ENCODE measurements around the gene PDP2. TPM values are rescaled to one million over a fixed set of nuclear protein-coding genes. Genes with fewer than 3 reads are reported as not detected.
"Not testable (repeated sequence)": the region's sequence is repeated elsewhere in the genome, so short reads cannot be mapped to it uniquely, and the experiment has no call there.

The PDP2 gene
- total RNA-seq, 1 experiment from 2014 or later = 28.4 TPM

DNA sequence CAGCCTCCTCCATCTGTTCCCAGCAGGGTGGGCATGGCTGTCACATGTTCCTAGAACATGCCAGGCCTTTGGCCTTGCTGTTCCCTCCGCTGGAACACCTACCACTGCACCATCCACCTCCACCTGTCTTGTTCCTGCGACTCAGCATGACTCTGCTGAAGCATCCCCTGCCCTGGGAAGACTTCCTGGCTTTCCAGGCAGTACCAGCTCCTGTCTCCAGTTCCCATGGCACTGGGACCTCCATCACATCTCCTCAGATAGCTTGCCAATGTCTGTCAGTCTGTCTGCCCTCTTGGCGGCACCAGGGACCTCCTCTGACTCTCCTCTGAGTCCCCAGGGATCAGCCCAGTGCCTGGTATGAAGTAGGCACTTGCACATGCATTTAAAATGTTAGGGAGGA, 15.7 kb downstream of the PDP2 start:
- Mint-ChIP-seq H3K27me3 (ENCODE audit: low read depth) (no peaks in the 10 kb centered on the region; the same call in 1 of the 2 replicates), H3K4me3 (no peak overlapping the region), H3K9me3 (no peaks in the 10 kb centered on the region), H3K27ac (no peak overlapping the region), H3K36me3 (no peaks in the 10 kb centered on the region), H3K4me1 (peaks cover 8% of the 10 kb centered on the region)
- ChIA-PET POLR2A (no interaction called here), CTCF (interaction anchor here (0.6 to 11.5 kb wide), 18 partner anchors 8 to 799 kb away, joined by 3 to 175 read pairs (median 8); partner anchors contain the start of genes CDH16, CIAO2B, NAE1 and PDP2)
- no peak for ATAC-seq
- TF ChIP-seq FOXP1 (CRISPR knock-in tag; IDR thresholded peaks at IDR 0.05; ENCODE audit: borderline replicate concordance) (no peak), RELA (CRISPR knock-in tag; IDR thresholded peaks at IDR 0.05; ENCODE audit: borderline replicate concordance) (no peak)
- DNase-seq (ENCODE audit: low spot score) = no peak

DNA sequence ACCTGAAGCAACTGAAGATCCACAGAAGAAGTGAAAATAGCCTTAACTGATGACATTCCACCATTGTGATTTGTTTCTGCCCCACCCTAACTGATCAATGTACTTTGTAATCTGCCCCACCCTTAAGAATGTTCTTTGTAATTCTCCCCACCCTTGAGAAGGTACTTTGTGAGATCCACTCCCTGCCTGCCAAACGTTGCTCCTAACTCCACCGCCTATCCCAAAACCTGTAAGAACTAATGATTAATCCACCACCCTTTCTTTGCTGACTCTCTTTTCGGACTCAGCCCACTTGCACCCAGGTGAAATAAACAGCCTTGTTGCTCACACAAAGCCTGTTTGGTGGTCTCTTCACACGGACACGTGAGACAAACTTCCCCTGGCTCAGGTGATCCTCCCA, 16.4 kb downstream of the PDP2 start:
- ATAC-seq; H3K9me3 Mint-ChIP-seq; H3K36me3 Mint-ChIP-seq; POLR2A ChIA-PET; H3K4me3 Mint-ChIP-seq; DNase-seq (ENCODE audit: low spot score); H3K27me3 Mint-ChIP-seq (ENCODE audit: low read depth); H3K27ac Mint-ChIP-seq; H3K4me1 Mint-ChIP-seq: not testable (repeated sequence)
- CTCF ChIA-PET = interaction anchor here (1.9 to 11.5 kb wide), 4 partner anchors 14 to 55 kb away, joined by 13 to 175 read pairs (median 22); partner anchors contain the start of genes PDP2 and RRAD

DNA sequence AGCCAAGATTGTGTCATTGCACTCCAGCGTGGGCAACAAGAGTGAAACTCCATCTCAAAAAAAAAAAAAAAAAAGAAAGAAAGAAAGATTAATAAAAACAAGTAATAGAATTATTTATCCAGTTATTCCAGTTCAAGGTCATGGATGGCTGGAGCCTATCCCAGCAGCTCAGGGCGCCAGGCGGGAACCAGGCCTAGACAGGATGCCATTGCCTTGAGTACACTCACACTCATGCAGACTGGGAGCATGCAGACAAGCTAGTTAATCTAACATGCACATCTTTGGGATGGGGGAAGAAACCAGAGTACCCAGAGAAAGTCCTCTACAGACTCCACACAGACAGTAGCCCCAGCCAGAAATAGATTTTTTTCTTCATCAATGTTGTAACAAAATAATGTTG, 17.9 kb downstream of the PDP2 start:
- Mint-ChIP-seq H3K36me3 (no peaks in the 10 kb centered on the region), H3K27ac (no peak overlapping the region), H3K4me1 (peaks cover 8% of the 10 kb centered on the region), H3K4me3 (no peak overlapping the region), H3K9me3 (no peaks in the 10 kb centered on the region), H3K27me3 (ENCODE audit: low read depth) (no peaks in the 10 kb centered on the region; the same call in 1 of the 2 replicates)
- POLR2A ChIA-PET = no interaction called here
- DNase-seq (ENCODE audit: low spot score) (no peak), ATAC-seq (no peak)
- CTCF ChIA-PET = interaction anchor here (0.6 to 11.5 kb wide), 4 partner anchors 12 to 145 kb away, joined by 3 to 175 read pairs (median 18); partner anchors contain the start of gene RRAD
- TF ChIP-seq, protein P1, sequence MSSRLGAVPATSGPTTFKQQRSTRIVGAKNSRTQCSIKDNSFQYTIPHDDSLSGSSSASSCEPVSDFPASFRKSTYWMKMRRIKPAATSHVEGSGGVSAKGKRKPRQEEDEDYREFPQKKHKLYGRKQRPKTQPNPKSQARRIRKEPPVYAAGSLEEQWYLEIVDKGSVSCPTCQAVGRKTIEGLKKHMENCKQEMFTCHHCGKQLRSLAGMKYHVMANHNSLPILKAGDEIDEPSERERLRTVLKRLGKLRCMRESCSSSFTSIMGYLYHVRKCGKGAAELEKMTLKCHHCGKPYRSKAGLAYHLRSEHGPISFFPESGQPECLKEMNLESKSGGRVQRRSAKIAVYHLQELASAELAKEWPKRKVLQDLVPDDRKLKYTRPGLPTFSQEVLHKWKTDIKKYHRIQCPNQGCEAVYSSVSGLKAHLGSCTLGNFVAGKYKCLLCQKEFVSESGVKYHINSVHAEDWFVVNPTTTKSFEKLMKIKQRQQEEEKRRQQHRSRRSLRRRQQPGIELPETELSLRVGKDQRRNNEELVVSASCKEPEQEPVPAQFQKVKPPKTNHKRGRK (CRISPR knock-in tag; IDR thresholded peaks at IDR 0.05; ENCODE audit: borderline replicate concordance) = no peak
- TF ChIP-seq, protein P2, sequence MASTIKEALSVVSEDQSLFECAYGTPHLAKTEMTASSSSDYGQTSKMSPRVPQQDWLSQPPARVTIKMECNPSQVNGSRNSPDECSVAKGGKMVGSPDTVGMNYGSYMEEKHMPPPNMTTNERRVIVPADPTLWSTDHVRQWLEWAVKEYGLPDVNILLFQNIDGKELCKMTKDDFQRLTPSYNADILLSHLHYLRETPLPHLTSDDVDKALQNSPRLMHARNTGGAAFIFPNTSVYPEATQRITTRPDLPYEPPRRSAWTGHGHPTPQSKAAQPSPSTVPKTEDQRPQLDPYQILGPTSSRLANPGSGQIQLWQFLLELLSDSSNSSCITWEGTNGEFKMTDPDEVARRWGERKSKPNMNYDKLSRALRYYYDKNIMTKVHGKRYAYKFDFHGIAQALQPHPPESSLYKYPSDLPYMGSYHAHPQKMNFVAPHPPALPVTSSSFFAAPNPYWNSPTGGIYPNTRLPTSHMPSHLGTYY (CRISPR knock-in tag; IDR thresholded peaks at IDR 0.05) = no peak
- TF ChIP-seq, protein P3, sequence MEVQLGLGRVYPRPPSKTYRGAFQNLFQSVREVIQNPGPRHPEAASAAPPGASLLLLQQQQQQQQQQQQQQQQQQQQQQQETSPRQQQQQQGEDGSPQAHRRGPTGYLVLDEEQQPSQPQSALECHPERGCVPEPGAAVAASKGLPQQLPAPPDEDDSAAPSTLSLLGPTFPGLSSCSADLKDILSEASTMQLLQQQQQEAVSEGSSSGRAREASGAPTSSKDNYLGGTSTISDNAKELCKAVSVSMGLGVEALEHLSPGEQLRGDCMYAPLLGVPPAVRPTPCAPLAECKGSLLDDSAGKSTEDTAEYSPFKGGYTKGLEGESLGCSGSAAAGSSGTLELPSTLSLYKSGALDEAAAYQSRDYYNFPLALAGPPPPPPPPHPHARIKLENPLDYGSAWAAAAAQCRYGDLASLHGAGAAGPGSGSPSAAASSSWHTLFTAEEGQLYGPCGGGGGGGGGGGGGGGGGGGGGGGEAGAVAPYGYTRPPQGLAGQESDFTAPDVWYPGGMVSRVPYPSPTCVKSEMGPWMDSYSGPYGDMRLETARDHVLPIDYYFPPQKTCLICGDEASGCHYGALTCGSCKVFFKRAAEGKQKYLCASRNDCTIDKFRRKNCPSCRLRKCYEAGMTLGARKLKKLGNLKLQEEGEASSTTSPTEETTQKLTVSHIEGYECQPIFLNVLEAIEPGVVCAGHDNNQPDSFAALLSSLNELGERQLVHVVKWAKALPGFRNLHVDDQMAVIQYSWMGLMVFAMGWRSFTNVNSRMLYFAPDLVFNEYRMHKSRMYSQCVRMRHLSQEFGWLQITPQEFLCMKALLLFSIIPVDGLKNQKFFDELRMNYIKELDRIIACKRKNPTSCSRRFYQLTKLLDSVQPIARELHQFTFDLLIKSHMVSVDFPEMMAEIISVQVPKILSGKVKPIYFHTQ (CRISPR knock-in tag; IDR thresholded peaks at IDR 0.05) = no peak
- no peak for TF ChIP-seq ZNF219 (CRISPR knock-in tag; IDR thresholded peaks at IDR 0.05; ENCODE audit: borderline replicate concordance)
- TF ChIP-seq, protein P4, sequence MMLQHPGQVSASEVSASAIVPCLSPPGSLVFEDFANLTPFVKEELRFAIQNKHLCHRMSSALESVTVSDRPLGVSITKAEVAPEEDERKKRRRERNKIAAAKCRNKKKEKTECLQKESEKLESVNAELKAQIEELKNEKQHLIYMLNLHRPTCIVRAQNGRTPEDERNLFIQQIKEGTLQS (CRISPR knock-in tag; conservative IDR thresholded peaks at IDR 0.05) = no peak
- TF ChIP-seq, protein P5, sequence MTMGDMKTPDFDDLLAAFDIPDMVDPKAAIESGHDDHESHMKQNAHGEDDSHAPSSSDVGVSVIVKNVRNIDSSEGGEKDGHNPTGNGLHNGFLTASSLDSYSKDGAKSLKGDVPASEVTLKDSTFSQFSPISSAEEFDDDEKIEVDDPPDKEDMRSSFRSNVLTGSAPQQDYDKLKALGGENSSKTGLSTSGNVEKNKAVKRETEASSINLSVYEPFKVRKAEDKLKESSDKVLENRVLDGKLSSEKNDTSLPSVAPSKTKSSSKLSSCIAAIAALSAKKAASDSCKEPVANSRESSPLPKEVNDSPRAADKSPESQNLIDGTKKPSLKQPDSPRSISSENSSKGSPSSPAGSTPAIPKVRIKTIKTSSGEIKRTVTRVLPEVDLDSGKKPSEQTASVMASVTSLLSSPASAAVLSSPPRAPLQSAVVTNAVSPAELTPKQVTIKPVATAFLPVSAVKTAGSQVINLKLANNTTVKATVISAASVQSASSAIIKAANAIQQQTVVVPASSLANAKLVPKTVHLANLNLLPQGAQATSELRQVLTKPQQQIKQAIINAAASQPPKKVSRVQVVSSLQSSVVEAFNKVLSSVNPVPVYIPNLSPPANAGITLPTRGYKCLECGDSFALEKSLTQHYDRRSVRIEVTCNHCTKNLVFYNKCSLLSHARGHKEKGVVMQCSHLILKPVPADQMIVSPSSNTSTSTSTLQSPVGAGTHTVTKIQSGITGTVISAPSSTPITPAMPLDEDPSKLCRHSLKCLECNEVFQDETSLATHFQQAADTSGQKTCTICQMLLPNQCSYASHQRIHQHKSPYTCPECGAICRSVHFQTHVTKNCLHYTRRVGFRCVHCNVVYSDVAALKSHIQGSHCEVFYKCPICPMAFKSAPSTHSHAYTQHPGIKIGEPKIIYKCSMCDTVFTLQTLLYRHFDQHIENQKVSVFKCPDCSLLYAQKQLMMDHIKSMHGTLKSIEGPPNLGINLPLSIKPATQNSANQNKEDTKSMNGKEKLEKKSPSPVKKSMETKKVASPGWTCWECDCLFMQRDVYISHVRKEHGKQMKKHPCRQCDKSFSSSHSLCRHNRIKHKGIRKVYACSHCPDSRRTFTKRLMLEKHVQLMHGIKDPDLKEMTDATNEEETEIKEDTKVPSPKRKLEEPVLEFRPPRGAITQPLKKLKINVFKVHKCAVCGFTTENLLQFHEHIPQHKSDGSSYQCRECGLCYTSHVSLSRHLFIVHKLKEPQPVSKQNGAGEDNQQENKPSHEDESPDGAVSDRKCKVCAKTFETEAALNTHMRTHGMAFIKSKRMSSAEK (CRISPR knock-in tag; IDR thresholded peaks at IDR 0.05; ENCODE audit: borderline replicate concordance) = no peak
- TF ChIP-seq, protein P6, sequence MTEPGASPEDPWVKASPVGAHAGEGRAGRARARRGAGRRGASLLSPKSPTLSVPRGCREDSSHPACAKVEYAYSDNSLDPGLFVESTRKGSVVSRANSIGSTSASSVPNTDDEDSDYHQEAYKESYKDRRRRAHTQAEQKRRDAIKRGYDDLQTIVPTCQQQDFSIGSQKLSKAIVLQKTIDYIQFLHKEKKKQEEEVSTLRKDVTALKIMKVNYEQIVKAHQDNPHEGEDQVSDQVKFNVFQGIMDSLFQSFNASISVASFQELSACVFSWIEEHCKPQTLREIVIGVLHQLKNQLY (CRISPR knock-in tag; IDR thresholded peaks at IDR 0.05) = no peak

Data from WTC11 (cell line).